GM19025 (cell line): ENCODE data around the gene GSTM4.
"Not testable (repeated sequence)": the region's sequence is repeated elsewhere in the genome, so short reads cannot be mapped to it uniquely, and the experiment has no call there.

Experiments used
- ATAC-seq: cut with Tn5 transposase; IDR thresholded peaks from one replicate; pipeline ENCODE4 v1.9.1; 2021; ENCODE audit warnings: mild to moderate bottlenecking, low read depth, moderate library complexity; ENCODE audit not compliant: unreplicated experiment

GSTM4 gene

DNA sequence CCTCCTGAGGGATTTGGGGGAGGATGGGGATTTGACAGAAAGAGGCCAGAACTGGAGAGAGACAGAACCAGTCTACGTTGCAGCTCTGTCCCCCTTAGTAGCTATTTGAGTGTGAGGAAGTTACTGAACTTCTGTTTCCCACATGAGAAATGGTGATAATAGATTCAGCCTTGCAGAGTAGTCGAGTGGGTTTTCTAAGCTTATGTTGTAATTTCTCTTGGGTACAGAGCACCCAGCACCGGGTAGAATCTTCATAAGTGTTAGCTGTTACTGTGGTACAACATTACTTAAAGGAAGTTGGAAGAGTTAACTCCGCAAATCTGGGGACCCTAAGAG, 4.8 kb downstream of the GSTM4 start:
- not testable (repeated sequence) for ATAC-seq

- no peak for ATAC-seq
Measured at GRCh38 chr1:109661391-109661790, 5.5 kb downstream of the GSTM4 start.

DNA sequence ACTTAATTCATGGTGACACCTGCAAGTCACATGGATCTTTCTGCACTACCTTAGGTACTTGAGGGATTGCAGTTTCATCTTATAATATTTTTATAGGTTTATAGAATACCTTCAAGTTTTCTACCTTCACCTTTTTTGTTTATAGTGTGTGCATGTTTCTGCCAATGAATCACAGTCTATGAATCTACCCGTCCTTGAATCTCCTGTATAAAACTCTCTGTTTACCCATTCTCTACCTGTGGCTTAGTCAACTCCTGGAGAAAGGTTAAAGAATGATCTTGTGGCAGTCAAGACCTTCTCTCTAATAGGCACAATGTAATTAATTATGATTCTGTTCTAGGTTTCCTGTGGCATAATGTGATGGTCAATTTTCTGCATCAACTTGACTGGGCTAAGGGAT, 8.8 kb downstream of the GSTM4 start:
- no peak for ATAC-seq

DNA sequence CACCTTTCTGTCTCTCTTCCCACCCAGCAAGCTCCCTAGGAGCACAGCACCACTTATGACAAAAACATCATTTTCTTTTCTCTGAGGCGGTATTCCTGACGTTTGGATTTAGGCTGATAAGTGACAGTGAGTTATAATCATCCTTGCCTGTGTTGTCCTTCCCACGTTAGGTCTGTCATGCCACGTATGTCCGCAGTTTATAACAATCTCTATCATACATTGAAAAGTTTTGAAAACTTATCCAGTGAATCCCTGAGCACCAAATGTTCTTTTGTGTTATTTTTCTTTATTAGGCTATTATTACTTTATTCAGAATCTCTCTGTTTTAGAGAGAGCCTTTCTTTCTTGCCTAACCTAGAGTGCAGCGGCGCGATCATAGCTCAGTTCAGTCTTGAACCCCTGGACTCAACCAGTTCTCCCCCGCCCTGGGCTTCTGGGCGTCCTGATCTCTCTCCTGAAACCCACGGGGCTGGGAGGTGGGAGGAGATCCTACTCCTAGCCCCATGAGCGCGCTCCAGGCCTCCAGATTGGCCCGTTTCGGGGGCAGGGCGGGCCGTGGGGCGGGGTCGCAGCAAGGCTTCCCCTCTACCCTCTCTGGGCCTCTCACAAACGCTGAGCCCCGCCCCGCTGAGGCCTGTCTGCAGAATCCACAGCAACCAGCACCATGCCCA, 11.7 kb downstream of the GSTM4 start, which contains the start of gene GSTM2:
Gene GSTM2 (plus strand): TSS at position 606 of the 671 bp plus-strand sequence. CDS start 59 bp downstream, at position 665.
- ATAC-seq: peak; percentile 97

DNA sequence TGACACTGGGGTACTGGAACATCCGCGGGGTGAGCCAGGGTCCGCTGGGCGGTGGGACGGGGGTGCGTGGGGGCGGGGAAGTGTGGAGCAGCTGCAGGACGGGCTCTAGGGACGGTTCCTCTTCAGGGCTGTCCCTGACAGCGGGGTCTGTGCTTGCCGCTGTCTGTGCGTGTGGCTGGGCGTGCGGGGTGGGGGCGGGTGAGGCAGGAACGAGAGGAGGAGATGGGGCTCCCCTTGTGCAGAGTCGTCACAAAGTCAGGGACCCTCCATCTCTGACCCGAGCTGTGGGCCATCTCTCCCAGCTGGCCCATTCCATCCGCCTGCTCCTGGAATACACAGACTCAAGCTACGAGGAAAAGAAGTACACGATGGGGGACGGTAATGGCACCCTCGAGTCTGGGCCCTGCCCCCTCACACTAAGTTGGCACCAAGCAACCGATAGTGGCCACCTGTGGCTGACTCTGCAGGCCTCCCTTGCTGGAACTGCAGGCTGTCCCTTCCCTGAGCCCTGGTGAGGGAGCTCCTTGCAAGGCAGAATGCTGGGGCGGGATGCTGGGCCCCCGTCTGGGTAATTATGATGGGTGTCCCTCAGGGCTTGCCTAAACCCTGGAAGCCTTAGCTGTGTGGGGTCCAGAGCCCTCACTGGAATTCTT, 12.3 kb downstream of the GSTM4 start:
- ATAC-seq: no peak

DNA sequence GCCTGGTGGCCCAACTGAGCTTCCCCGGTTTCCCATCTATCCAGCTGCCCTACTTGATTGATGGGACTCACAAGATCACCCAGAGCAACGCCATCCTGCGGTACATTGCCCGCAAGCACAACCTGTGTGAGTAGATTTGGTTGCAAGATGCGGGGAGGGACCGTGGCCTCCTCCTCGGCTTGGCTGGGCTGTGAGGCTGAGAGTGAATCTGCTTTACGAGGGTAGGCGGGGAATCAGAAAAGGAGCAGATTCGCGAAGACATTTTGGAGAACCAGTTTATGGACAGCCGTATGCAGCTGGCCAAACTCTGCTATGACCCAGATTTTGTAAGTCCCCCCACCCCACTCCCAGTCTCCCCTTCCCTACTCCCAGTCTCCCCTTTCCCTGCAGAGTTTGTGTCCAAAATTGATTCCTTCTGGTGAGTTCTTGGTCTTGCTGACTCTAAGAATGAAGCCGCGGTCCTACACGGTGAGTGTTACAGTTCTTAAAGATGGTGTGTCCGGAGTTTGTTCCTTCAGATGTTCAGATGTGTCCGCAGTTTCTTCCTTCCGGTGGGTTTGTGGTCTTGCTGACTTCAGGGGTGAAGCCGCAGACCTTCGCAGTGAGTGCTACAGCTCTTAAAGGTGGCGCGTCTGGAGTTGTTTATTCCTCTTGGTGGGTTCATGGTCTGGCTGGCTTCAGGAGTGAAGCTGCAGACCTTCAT, 13.5 kb downstream of the GSTM4 start:
- ATAC-seq: no peak

DNA sequence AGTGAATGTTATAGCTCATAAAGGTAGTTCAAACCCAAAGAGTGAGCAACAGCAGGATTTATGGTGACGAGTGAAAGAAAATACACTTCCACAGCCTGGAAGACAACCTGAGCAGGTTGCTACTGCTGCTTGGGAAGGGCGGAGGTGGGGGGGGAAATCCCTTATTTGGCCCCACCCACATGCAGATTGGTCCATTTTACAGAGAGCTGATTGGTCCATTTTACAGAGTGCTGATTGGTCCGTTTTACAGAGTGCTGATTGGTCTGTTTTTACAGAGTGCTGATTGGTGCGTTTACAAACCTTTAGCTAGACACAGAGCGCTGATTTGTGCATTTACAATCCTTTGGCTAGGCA, 14.0 kb downstream of the GSTM4 start:
- ATAC-seq: not testable (repeated sequence)

DNA sequence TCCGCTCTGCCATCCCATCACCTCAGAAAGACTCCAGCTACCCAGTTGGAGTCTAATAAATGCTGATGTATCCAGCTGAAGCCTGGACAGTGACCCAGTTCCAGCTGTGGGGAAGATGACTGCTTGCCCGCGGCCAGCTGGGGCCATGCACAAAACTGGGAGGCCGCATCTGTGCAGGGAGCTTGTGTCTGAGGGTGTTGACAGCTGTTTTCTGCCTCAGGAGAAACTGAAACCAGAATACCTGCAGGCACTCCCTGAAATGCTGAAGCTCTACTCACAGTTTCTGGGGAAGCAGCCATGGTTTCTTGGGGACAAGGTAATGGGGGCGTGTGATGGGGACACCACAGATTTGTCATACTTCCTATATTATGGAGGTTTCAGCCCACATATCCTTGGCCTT, 15.2 kb downstream of the GSTM4 start:
- ATAC-seq: no peak

DNA sequence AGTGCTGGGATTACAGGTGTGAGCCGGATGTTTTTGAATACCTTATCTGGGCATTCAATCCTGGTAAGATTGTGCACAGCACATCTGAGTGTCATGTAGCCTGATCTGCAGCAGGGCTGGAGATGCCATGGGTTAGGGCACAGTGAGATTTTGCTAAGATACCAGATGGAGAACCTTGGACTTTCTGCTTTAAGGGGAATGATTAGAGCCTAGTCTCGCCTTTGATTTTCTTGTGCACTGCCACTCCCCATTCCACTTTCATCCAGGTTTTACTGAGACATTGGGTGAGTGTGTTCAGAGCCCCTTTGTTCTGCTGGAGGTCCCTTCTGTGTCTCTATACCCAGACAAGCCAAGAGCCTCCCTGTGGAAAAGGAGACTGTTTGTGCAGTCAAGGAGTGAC, 18.0 kb downstream of the GSTM4 start:
- ATAC-seq: not testable (repeated sequence)

DNA sequence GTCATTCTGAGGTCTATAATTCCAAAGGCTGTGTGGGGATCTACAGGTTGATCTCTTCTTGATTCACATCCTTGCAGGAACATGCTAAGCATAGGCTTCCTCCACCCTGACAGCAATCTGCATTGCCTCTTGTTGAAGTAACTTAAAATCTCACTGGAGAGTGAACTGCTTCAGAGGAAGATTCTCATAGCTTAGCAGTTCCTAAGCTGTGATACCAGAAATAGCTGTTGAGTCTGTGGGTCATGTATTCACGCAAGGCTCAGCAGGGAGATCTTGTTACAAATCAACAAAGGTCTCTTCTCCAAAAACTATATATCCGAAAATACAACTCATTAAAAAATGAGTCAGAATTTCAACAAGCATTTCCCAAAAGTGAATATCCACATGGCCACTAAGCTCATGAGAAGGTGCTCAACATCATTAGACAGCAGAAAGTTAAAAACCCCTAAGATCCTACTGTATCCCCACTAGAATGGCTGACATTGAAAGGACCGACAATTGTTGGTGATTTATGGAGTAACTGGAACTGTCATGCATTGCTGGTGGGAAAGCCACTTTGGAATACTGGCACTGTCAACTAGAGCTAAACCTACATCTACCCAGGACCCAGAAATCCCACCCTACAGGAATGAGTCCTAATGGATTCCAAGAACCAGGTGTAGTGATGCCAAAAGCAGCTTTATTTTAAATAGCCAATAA, 20.9 kb downstream of the GSTM4 start:
- not testable (repeated sequence) for ATAC-seq

- ATAC-seq: no peak
Measured at GRCh38 chr1:109677459-109677858, 21.6 kb downstream of the GSTM4 start.

DNA sequence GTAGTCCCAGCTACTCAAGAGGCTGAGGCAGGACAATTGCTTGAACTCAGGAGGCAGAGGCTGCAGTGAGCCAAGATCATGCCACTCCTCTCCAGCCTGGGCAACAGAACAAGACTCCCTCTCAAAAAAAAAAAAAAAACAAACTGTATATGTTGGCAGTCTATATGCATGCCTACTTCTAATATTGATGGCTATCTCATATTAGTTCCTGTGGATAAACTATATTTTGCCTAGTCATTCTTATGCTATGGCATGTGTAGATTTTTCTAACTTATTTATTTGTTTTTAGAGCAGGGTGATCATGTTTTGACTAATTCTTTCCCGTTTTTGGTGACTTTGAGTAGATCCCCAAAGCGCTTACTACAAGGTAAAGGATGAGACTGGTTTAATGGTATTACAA, 22.7 kb downstream of the GSTM4 start:
- not testable (repeated sequence) for ATAC-seq

- not testable (repeated sequence) for ATAC-seq
Measured at GRCh38 chr1:109684777-109685176, 28.9 kb downstream of the GSTM4 start.

DNA sequence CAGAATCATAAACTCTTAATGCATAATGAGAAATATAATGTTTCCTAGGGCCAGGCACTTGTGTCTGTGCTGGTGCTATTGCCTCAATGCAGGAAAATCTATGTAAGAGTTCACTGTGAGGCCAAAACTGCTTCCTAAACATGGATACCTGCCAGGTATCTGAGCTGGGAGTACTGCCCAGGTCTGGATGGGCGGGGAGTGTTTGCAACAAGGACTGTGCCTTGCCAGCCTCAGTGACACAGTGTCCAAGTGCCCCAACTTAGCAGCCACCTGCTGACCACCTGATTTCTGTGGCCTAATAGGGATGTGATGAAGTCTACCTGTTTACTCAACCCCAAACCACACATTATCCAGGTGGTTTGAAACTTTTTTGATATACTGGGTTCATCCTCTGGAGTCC, 29.5 kb downstream of the GSTM4 start:
- ATAC-seq: not testable (repeated sequence)

DNA sequence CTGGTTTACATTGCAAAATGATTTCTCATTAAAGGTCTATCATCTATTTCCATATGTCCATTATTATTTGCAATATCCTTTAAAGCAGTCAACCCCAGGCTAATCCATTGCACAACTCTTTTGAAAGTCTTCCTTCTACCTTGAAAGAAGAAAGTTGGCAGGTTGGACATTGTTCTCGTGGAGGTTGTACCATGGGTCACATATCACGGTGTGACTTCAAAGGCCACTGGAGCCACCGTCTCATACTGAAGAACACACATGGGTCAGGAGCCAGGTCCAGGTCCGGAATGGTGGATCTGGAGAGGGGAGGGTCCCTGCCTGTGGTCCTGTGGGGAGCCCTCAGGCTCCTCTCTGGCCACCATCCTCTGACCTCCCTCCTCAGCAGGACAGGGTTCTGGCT, 30.0 kb downstream of the GSTM4 start:
- ATAC-seq: not testable (repeated sequence)

GRCh38 chr1:109687109-109687508, 31.2 kb downstream of the GSTM4 start:
- ATAC-seq: not testable (repeated sequence)

GRCh38 chr1:109687641-109688499, 32.0 kb downstream of the GSTM4 start, which contains the start of gene GSTM1:
GSTM1 (plus strand) TSS chr1:109687817; CDS start chr1:109687874, 57 bp downstream.
- peak; percentile 97 for ATAC-seq

GRCh38 chr1:109689844-109690405, 34.0 kb downstream of the GSTM4 start:
- ATAC-seq: no peak

DNA sequence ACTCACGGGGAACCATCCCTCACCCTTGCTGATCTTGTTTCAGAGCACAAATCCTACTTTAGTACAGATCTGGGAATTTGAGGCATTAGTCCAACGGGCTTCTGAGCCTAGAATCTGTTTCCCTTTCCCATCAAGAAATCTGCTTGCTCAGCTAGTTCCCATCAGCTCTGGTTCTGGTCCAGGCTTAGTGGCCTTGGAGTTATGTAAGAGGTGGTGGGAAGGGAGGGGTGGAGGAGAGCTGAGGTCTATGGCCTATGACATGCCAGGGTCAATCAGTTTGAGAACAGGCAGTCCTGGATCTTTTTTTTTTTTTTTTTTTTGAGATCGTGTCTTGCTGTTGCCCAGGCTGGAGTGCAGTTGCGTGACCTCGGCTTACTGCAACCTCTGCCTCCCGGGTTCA, 35.9 kb downstream of the GSTM4 start:
- ATAC-seq: no peak

DNA sequence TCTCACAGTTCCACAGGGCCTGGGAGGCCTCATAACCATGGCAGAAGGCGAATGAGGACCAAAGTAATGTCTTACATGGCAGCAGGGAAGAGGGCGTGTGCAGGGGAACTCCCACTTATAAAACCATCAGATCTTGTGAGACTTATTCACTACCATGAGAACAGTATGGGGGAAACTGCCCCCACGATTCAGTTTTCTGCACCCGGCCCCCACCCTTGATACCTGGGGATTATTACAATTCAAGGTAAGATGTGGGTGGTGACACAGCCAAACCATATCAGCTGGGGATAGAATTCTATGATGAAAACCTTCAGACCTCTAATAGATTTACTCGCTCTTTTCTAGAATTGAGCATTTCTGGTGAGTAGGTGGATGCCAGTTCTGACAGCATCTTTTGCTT, 38.5 kb downstream of the GSTM4 start:
- ATAC-seq: not testable (repeated sequence)
